Heart right ventricle (tissue), 16 donors: Measurements from ENCODE around the gene ELOB. TPM values are rescaled to one million over a fixed set of nuclear protein-coding genes. Genes with fewer than 3 reads are reported as not detected.

Experiments used
- ATAC-seq, 8 donors: fragments of 200-7000 bp; cut with Tn5 transposase; one replicate each; pipeline ENCODE4 v1.9.1; 2020; ENCODE audit warnings: mild to moderate bottlenecking in 8 of 8, moderate library complexity in 8 of 8, moderate number of reproducible peaks in 1 of 8
- DNase-seq, 2 donors: peaks; one replicate each; pipeline ENCODE4 v3.0.0-alpha.2; 2020
- H3K27ac ChIP-seq, 10 donors: fragments of 200-600 bp; sonication (generic) in 2 of 10; one replicate each; pipeline versions ENCODE4 v1.5.0 to v1.8.0; 2020 to 2022; ENCODE audit warnings: mild to moderate bottlenecking in 3 of 10
- H3K27me3 ChIP-seq, 7 donors: fragments of 200-600 bp; one replicate each; pipeline ENCODE4 v1.8.0; 2021 to 2022; ENCODE audit warnings: mild to moderate bottlenecking in 2 of 7
- H3K36me3 ChIP-seq, 9 donors: fragments of 200-600 bp; sonication (generic) in 1 of 9; one replicate each; pipeline versions ENCODE4 v1.5.0 to v1.8.0; 2020 to 2022; ENCODE audit warnings: mild to moderate bottlenecking in 2 of 9
- H3K4me1 ChIP-seq, 9 donors: fragments of 200-600 bp; sonication (generic) in 1 of 9; one replicate each; pipeline versions ENCODE4 v1.5.0 to v1.8.0; 2020 to 2022; ENCODE audit warnings: mild to moderate bottlenecking in 4 of 9
- H3K4me3 ChIP-seq, 10 donors: fragments of 200-600 bp; sonication (generic) in 2 of 10; one replicate each; pipeline versions ENCODE4 v1.5.0 to v1.8.0; 2020 to 2022; ENCODE audit warnings: mild to moderate bottlenecking in 7 of 10, moderate library complexity in 2 of 10
- H3K9me3 ChIP-seq, 11 donors: fragments of 200-600 bp in 10 of 11; sonication (generic) in 2 of 11; one replicate each; pipeline versions ENCODE4 v1.5.0 to v1.8.0; 2013 to 2022; ENCODE audit warnings: mild to moderate bottlenecking in 2 of 11, control low read depth in 1 of 11, moderate library complexity in 1 of 11
- CTCF ChIP-seq, 9 donors: fragments of 200-600 bp; sonication (generic) in 2 of 9; IDR thresholded peaks; one replicate each; pipeline versions ENCODE4 v1.5.0 to v1.8.0; 2021 to 2022; ENCODE audit warnings: antibody characterized with exemption in 9 of 9, mild to moderate bottlenecking in 5 of 9, moderate library complexity in 1 of 9
- WGBS, 2 donors: extraction: QIAGEN DNeasy Blood & Tissue Kit; methylation state at CpG; one replicate each; pipeline ENCODE4 v1.1.7; 2013; ENCODE audit warnings: inconsistent platforms in 1 of 2; 5-methylcytosine and 5-hydroxymethylcytosine counted together
- intact Hi-C, 10 donors: fragments of 100-400 bp; cut with DNase I; formaldehyde crosslinking; loops; one replicate each; pipeline versions ENCODE4 v1.11.1 to v1.14.2; 2022
- polyA plus RNA-seq, 2 donors: library from polyadenylated mRNA; stranded (reverse); fragments of 200-250 nt; gene quantifications; one replicate each; pipeline ENCODE4 v1.2.3, GENCODE V29; 2013
- total RNA-seq, 10 donors: library from RNA; stranded (reverse); fragmentation: NEBNext Ultra II Directional in 3 of 10; extraction: Animal tissue kit (Norgen Biotek cat#: 25700) in 3 of 10; gene quantifications; one replicate each; pipeline versions ENCODE4 v1.2.1 to v1.2.4, GENCODE V29; 2021 to 2023
- donor health status: Arrhythmogenic right ventricular cardiomyopathy.
- donor health status: ischemic (EF 13 %, LVEDD 7.1; RV severe dilation, severe dysfunction).
- donor health status: healthy with polysubstance abuse.
- donor health status: DM: no; HTN: yes; CAD: no.
- donor health status: DM: no; HTN: no; CAD: no.
- donor health status: ischemic (EF 25% LVEDD 6.9; RV normal size, moderate dysfunction).
- donor health status: ischemic (EF 25% LVEDD 5.7; RV mildly dilated, moderate dysfunction).
- donor health status: healthy.
- donor health status: DM: yes; HTN: yes; CAD: no.
- donor health status: Ischemic cardiomyopathy.
- donor health status: ischemic (EF 35%, LVEDD 5.7; RV mildly dilated, moderate dysfunction).
- donor health status: nonischemic (EF 11% LVEDD 7.7; RV severe dilation, severe dysfunction).
- donor health status: DM: yes; HTN: yes; CAD: no.
- donor health status: PGD.
- donor health status: ischemic (EF 29% LVEDD 5.4; RV normal size, mild dysfunction).
- donor health status: nonischemic (EF 23%, LVEDD 6.1; RV moderate dilation, normal function).

The ELOB gene
- total and polyA plus RNA-seq, 12 donors: 248 to 1,196 (median 332) TPM

DNA sequence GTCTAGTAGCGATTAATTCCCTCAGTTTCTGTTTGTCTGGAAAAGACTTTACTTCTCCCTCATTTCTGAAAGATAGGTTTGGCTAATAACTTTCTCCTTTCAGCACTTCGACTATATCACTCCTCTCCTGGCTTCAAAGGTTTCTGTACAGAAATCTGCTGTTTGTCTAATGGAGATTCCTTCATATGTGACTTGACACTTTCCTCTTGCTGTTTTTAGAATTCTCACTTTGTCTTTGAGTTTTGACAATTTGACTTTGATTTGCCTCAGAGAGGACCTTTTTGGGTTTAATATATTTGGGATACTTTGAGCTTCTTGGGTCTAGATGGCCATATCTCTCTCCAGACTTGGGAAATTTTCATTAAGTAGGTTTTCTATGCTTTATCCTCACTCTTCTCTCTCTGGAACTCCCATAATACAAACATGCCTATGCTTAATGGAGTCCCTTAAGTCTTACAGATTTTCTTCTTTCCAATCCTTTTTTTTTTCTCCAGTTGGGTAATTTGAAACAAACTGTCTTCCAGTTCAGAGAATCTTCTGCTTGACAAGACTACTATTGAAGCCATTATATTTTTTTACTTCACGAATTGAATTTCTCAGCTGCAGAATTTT is 32.2 kb upstream of the ELOB start:
- no peak for ATAC-seq
- Histone ChIP-seq H3K9me3 (peaks cover 0 to 14% (median 2%) of the 10 kb centered on the region in 11 donors), H3K36me3 (no peaks in the 10 kb centered on the region), H3K4me3 (no peak overlapping the region), H3K27me3 (peaks cover 0 to 47% (median 3%) of the 10 kb centered on the region in 7 donors), H3K4me1 (peaks cover 0 to 6% (median 0%) of the 10 kb centered on the region in 9 donors), H3K27ac (no peak overlapping the region)
- intact Hi-C loops: no loop called here
- DNase-seq: no peak
- 78% methylated on average over 3 of the region's 3 CpGs for WGBS, 2 donors
- no peak for TF ChIP-seq CTCF (IDR thresholded peaks at IDR 0.05)

- Histone ChIP-seq H3K27ac (no peak overlapping the region), H3K4me3 (no peak overlapping the region), H3K27me3 (peaks cover 0 to 38% (median 0%) of the 10 kb centered on the region in 7 donors), H3K9me3 (peaks cover 0 to 25% (median 12%) of the 10 kb centered on the region in 11 donors), H3K36me3 (no peaks in the 10 kb centered on the region), H3K4me1 (peaks cover 0 to 6% (median 0%) of the 10 kb centered on the region in 9 donors)
- no peak for DNase-seq
- no peak for TF ChIP-seq CTCF (IDR thresholded peaks at IDR 0.05)
- intact Hi-C loops: no loop called here
- ATAC-seq: no peak
- WGBS, 2 donors: 82% methylated on average over 7 of the region's 7 CpGs
Measured at GRCh38 chr16:2808181-2808580, 31.1 kb upstream of the ELOB start.

DNA sequence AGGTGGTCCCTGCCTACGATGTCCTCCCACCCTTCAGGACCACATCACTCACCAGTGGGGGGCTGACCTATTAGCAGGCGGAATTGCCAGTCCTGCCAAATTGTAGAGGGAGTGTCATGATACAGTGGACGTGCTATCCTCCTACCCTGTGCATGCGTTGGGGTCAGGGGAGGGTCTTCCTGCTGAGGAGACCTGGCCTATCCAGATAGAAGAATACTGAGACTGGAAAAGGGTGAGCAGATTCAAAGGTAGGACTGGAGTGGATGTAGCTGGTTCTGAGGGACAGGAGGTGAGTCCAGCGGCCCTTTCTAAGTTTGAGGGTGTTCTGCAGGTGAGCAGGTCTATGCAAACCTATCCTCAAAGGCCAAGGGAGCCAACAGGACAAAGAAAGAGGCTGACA is 29.2 kb upstream of the ELOB start:
- intact Hi-C loops: no loop called here
- ATAC-seq (no peak), DNase-seq (no peak)
- H3K27me3 ChIP-seq: peaks cover 0 to 26% (median 0%) of the 10 kb centered on the region in 7 donors
- H3K27ac ChIP-seq: no peak overlapping the region
- H3K9me3 ChIP-seq: peaks cover 0 to 28% (median 13%) of the 10 kb centered on the region in 11 donors
- WGBS, 2 donors: 69 to 75% methylated on average over 5 of the region's 5 CpGs
- TF ChIP-seq CTCF (IDR thresholded peaks at IDR 0.05): no peak
- H3K4me1 ChIP-seq: no peaks in the 10 kb centered on the region
- H3K36me3 ChIP-seq: no peaks in the 10 kb centered on the region
- no peak overlapping the region for H3K4me3 ChIP-seq

GRCh38 chr16:2804728-2805127 is 27.6 kb upstream of the ELOB start:
- intact Hi-C loops: no loop called here
- Histone ChIP-seq H3K27me3 (peaks cover 0 to 23% (median 0%) of the 10 kb centered on the region in 7 donors), H3K27ac (no peak overlapping the region), H3K36me3 (no peaks in the 10 kb centered on the region), H3K4me1 (no peaks in the 10 kb centered on the region), H3K9me3 (peaks cover 0 to 28% (median 13%) of the 10 kb centered on the region in 11 donors), H3K4me3 (no peak overlapping the region)
- ATAC-seq (no peak), DNase-seq (no peak)
- no peak for TF ChIP-seq CTCF (IDR thresholded peaks at IDR 0.05)
- WGBS, 2 donors: 79 to 92% methylated on average over 4 of the region's 4 CpGs
